Measurements from ENCODE around the gene ABTB1.

Gene ABTB1

DNA sequence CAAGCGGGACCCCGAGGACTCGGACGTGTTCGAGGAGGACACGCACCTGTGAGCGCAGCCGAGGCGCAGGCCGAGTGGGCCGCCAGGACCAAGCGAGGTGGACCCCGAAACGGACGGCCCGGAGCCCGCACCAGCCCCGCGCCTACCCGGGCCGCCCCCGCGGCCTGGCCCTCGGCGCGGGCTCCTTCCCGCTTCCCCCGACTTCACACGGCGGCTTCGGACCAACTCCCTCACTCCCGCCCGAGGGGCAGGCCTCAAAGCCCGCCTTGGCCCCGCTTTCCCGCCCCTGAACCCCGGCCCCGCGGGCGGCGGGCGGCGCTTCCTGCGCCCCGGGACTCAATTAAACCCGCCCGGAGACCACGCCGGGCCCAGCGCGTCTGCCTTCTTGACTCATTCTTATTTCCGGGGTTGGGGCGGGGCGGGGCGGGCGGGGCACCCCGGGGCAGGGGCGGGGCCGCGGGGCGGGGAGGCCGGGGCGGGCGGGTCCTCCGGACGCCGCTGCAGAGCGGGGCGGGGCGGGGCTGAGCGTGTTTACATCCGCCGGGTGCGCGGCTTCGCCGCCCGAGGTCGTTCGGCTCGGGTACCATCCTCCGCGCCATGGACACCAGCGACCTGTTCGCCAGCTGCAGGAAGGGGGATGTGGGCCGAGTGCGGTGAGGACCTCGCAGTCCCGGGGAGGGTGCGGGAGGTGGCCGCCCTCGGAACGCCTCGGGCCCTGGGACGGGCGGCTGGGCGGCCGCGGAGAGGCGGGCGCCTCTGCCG lies at the start of gene ABTB1:
TSS of gene ABTB1 (plus strand) at position 524 of the 762 bp plus-strand sequence. CDS start at position 598, 74 bp downstream.
- peak; percentile 78 to 83 for DNase-seq (ENCODE audit: low read depth in 2 of 2)

DNA sequence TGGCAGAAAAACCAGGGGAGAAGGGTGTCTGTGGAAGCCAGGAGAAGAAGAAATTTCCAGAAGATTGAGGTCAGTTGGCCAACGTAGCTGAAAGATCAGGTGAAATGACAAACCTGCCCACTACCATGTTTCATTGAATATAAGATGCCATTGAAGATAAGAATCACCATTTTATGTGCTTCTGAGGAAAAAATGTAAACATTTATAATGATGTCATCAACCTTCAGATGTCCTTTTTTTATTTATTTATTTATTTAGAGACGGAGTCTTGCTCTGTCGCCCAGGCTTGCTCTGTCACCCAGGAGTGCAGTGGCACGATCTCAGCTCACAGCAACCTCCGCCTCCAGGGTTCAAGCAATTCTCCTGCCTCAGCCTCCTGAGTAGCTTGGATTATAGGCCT lies 48.7 kb upstream of the ABTB1 start:
- no peak for DNase-seq (ENCODE audit: low read depth in 2 of 2)

DNA sequence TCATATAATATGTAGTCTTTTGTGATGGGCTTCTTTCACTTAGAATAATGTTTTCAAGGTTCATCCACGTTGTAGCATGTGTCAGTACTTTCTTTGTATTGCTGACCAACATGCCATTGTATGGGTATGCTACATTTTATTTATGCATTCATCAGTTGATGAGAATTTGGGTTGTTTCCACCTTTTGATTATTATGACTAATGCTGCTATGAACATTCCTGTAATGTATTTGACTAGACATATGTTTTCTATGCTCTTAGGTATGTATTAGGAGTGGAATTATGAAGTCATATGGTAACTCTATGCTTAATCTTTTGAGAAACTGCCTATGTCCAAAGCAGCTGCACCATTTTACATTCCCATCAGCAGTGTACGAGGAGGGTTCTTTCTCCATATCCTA lies 46.9 kb upstream of the ABTB1 start:
- DNase-seq (ENCODE audit: low read depth in 2 of 2): no peak

DNA sequence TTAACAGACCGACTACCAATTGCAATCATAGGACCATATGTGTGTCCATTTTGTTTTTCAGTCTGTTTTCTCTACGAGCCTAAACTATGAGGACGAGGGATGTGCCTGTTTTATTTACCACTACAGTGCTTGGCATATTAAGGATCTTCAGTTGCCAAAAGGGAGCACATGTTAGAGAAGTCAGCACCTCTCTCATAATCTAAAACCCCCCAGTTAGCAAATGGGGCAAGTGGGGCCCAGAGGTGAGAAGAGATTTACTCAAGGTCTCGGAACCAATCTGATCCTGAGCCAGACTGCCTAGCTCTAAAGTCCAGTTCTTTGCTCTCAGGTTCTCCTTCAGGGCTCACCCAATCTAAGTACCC lies 44.3 kb upstream of the ABTB1 start:
- no peak for DNase-seq (ENCODE audit: low read depth in 2 of 2)

DNA sequence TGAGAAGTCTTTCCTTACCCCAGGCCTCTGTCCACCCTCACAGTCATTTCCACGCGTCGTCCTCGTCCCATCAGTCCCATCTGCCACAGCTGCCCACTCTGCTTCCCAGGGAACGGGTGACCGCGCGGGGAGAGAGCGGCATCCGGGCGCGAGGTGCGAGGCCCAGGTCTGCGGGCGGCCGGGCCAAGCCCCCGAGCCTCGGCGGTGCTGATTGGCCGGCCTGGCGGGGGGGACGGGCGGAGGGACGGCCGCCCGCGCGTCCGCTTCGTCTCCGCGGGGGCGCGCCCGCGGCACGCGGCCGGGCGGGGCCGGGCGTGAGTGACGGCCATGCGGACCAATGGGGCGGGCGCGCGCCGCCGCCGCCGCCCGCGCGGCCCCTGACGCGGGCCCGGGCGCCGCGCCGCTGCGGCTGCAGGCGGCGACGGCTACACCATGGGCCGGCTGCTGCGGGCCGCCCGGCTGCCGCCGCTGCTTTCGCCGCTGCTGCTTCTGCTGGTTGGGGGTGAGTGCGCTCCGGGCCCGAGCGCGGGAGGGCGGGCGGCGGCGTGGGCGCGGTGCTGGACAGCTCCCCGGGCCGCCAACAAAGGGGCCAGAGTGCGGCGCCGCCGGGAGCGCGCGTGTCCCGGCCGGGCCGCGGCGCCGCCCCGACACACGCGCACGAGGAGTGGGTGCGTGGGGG lies 43.8 kb upstream of the ABTB1 start, which contains the start of gene PODXL2:
TSS of gene PODXL2 (plus strand) at position 398 of the 679 bp plus-strand sequence. CDS start at position 433, 35 bp downstream.
- peak in 1 of 2 donors; percentile 21 for DNase-seq (ENCODE audit: low read depth in 2 of 2)

DNA sequence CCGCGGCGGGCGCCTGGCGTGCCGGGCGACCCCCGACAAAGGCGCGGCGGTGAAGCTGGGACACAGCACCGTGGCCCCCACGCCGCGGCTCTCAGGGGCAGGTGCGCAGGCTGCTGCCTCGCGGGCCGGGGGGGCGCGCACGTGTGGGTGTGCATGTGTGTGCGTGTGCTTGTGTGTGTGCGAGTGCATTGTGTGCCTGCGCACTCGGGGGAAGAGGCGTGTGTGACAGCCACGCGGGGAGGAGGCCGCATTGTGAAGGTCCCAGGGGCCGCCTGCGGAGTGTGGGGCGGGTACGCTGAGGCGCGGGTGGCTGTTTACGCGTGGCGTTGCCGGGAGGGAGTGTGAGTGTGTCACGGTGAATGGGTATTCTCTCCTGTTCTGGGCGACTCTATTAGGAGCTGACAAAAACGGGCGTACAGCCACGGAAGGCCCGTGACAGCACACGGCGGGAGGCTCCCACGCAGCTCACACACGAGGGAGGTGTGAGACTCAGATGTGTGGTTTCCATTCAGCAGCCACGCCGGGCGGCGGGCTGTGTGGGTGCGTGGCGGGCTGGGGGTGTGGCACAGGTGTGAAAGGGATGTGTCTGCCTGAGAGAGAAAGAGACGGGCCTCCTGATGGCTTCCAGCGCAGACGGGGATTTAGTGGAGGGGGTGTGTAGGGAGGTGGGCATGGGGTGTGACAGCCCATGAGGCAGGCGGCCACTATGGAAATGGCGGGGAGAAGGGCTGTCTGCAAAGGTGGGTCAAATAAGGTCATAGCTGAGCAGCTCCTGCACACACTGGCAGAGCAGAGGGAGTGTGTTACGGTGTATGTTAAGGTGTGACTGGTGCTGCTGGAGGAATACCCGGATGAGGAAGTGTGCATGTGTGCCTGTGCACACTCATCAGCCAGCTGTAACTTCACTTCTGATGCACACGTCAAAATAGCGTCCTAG lies 43.0 kb upstream of the ABTB1 start:
- no peak for DNase-seq (ENCODE audit: low read depth in 2 of 2)

DNA sequence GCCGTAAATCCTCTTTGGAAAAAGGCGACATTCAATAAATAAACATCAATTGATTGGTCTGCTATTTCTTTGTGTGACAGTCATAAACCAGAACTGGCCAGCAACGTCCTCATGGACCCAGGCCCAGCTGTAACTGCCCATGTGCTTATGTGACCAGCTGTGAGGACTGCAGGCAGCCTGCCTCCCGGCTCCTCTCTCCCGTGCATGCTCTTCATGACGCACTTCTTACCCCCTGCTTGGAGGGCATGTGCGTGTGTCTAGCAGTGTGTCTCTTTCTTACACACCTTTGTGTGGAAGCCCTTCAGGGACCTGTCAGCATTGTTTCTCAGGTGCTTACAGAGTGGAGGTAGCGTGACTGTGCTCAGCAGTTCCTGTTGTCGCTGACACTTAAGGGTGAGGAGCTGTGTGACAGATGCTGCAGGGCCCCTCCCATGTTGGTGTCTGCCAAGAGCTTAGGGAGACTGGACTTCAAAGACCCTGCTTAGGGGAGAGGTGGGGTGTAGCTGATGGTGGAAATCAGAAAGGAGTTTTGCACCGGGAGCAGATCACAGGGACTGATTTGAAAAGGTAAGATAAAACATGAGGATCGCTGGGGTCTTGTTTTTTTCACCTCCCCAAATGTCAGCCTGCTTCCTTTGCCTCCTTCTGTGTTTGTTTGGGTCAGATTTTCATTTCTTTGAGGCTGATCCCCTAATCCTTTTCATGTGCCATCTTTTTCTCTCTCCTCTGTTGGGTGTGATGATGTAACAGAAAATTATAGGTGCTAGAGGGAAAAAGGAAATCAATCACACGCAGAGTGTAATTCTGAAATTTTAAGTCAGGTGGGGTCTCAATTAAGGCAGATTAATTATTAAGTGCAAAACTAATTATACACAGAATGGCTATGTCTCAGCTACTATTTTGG lies 41.7 kb upstream of the ABTB1 start:
- no peak for DNase-seq (ENCODE audit: low read depth in 2 of 2)

DNA sequence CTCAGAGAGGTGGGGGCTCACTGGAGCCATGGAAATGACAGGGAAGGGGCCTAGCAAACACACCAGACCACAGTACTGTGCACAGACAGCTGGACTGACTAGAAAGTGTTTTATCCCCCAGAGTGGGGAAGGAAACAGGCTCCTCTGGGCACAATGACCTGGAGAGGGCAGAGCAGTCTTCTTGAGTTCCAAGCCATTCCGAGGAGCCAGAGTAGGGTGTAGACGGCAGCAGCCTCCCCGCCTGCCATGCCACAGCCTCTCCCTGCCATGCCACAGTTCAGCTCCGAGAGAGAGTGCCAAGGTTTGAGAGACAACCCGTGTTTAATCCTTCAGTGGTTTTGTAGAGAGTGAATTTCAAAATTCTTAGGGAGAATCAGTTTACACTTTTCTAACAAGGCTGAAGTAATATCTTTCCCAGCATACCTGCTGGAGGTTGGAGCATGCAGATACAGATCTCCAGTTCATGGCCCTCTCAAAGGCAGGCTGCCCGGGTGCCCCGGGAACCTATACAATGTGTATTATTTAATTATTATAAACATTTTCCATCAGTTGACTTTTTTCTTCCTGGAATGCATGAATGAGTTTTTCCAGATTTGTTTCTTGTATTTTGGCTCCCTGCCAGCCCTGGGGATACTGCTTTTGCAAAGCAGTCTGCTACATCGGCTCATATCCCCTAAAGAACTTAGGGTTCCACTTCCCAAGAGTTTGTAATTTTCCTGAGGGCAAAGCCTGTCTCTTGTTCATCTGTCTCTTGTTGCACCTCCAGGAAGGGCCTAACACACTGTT lies 40.5 kb upstream of the ABTB1 start:
- DNase-seq (ENCODE audit: low read depth in 2 of 2): no peak

DNA sequence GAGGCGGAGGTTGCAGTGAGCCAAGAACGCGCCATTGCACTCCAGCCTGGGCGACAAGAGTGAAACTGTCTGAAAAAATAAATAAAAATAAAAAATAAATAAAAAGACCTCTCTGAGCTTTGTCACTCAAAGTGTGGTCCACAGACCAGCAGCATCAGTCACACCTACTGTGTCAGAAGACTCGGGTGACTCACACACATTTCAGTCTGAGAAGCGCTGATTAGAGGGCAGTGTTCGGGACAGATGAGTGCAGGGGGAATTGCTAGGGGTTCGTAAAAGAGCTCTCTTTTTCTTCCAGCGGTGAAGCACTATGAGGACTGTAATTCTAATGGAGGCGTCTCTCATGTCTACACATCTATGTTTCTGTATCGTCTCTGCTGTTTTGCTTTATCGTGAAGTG lies 38.1 kb upstream of the ABTB1 start:
- no peak for DNase-seq (ENCODE audit: low read depth in 2 of 2)

DNA sequence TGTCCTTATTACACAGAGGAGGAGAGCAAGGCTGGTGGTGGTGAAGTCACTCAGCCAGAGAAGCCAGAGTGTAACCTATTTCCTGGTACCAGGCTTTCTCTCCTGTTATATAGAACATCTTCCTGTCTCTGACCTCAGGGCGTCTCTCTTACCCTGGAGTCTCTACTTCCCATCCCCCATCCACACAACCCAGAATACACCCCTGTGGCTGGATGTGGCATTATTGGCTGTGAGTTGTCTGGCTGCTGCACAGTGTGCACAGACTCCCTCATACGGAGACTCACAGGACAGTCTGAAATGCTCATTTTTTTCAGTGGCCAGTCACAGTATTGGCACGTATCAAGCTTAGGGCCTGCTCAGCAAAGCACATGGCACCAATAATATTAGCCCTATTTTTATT lies 35.2 kb upstream of the ABTB1 start:
- no peak for DNase-seq (ENCODE audit: low read depth in 2 of 2)

DNA sequence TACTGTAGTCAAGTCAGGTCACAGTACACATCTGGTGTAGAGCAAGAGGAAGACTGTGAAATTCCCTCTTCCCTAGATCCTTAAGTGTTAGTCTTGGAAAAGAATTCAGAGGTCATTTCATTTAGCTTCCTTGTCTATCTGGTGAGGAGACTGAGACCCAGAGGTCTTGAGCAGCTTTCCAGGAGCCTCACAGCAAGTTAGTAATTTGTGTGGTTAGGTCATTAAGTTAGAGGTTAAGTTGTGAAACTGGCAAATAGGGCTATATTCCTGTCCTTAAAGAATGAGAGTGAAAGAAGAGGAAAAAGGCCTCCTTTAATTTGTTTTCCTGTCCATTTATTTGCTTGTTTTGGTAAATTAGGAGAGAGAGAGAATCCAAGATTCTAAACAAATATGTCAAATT lies 34.8 kb upstream of the ABTB1 start:
- DNase-seq (ENCODE audit: low read depth in 2 of 2): no peak

DNA sequence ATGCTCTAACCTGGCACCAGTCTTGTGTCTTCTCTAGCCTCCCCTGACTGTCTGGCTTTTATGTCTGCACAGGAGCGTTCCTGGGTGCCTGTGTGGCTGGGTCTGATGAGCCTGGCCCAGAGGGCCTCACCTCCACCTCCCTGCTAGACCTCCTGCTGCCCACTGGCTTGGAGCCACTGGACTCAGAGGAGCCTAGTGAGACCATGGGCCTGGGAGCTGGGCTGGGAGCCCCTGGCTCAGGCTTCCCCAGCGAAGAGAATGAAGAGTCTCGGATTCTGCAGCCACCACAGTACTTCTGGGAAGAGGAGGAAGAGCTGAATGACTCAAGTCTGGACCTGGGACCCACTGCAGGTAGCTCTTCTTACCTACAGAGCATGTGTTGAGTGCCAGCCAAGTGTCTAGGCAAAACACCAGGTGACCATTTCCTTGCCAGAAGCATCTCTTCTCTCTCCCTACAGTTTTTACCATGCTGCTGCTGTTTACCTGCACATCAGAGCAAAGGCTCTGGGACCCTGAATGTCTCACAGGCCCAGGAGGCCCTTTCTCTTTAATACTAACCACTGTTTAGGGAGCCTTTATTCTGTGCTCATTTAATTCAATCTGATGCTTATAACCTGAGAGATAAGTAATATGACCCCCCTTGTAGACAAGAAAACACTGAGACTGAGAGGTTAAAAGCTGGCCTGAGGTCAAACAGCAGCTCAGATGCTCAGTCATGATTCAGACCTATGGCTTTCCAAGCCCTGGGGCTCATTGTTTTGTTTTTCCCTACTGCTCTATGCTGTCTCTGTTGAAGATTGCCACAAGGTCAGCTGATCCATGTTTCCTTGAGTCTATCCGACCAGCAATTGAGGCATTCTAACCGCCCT lies 33.3 kb upstream of the ABTB1 start:
- no peak for DNase-seq (ENCODE audit: low read depth in 2 of 2)

DNA sequence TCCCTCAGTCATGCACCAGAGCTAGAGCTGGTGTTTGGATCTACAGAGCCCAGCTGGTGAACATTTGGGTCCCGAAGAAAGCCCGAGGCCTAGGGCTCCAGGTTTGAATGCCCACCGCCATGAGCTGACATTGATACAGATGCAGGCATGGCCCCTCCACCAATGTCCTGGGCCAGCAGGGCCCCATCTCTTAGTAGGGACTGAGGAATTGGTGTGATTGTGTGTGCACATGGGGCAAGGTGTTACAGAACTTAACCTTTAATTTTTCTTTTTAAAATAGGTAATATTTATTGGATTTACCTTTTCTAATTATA lies 32.8 kb upstream of the ABTB1 start:
- no peak for DNase-seq (ENCODE audit: low read depth in 2 of 2)

DNA sequence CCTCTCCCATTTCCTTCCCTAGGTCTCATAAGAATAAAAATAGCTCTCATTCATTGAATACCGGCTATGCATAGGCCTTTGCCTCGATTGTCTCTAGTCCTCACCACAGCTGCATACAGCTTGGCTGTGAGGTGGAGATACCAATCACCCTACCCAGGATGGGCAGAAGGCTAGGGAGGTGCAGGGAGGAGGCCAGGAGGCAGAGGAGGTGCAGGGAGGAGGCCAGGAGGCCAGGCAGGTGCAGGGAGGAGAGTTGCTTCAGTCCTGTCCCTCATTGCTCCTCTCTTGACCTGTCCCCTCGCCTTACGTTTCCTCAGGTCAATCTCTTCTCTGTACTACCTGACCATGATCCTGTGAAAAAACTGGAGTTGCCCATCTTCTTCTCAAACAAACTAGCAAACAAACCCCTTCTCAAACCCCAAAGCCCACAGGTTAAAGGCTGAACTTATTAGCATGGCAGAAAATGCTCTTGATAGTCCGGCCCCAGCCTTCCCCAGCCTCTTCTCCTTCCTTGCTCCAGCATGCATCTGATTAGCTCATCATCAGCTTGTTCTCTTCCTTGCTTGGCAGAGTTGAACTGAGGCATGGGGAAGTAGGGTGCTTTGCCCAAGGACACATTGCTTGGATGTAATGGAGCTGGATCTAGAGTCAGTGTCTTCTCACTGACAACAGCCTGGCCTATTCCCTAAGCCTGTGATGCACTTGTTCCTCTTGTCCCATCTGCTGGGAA lies 27.9 kb upstream of the ABTB1 start:
- DNase-seq (ENCODE audit: low read depth in 2 of 2): no peak

DNA sequence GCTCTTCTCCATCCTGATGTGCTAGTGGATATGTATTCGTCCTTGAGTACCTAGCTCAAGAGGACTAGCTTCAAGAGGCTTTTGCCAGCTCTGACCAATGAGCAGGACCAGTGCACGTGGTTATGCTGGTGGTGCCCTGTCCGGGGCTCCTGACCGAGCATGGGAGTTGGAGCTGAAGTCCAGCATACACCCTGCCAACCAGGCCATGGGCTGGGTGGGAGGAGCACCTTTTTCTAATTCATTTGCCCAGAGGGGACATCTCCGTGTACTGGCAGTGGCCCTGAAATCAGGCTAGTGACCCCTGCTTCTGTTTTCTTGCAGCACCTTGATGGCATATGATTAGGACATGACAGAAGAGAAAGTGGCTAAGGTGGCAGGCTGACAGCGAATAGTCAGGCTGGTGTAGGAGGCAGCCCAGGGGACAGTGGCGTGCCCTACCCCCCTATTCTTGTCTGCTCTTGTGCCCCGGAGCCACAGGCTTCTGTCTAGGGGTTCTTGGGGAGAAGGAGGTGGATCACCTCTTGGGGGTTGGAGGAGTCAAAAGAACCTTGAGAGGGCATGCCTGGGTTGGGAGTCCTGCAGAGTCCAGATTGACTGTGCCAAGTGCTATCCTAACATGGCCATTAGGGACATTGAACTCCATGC lies 27.3 kb upstream of the ABTB1 start:
- DNase-seq (ENCODE audit: low read depth in 2 of 2): no peak

DNA sequence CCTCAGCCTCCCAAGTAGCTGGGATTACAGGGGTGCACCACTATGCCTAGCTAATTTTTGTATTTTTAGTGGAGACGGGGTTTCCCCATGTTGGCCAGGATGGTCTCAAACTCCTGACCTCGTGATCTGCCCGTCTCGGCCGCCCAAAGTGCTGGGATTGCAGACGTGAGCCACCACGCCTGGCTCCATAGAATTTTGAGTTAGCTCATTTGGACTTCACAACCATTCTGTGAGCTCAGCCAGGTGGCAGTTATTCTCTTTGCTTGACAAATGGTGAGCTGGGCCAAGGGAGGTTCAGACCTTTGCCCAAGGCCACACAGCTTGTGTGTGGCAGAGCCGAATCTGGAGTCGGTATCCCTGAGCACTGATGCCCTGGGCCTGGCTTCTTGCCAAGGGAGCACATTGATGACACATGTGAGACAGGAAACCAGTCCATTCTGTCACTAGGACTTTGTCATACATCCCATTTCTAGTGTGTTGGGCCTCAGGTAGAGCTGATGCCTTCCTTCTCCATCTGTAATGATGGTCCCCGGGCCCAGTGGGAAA lies 26.2 kb upstream of the ABTB1 start:
- DNase-seq (ENCODE audit: low read depth in 2 of 2): no peak

DNA sequence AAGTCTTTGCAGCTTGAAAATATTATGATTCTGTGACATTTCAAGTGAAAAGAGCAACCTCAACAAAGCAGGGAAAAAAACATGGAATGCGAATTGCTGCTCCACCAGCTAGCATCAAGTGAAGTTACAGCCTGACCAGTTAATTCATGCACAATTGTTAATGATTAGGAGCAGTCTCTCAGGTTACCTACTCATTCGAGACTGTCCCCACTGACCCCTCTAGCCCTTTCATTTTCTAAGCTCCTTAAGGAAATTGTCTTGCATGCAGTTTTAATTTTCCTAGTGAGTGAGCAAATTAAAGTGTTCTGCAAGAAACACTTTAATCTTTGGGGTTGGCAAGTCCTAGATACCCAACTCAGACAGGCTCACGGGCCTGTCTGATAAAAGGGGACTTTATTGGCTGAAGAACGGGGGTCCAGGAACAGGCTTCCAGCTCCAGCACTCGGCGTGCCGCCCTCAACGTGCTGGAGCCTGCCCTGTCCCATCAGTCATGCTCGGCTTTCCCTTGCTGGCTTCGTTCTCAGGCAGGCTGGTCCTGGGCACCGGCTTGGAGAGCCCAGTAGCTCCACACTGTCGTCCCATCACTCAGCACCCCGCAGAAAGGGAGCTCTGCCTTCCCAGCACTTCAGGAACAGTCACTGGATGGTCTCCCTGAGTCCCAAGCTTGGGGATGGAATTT lies 25.4 kb upstream of the ABTB1 start:
- DNase-seq (ENCODE audit: low read depth in 2 of 2): no peak

DNA sequence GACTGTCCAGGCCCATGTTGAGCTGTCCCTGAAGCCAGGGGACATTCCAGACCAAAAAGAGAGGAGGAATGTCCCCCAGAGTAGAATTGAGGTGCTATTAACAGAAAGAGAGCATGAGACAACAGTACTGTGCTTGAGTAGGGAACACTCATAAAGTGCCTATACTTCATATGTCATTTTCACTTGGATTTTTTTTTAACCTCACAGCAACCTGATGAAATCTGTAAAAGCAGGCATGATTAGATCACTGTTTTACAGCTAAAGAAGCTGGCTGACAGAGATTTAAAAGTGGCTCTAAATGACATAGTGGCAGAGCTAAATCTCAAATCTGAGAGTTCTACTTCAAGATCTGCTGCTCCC lies 24.9 kb upstream of the ABTB1 start:
- no peak for DNase-seq (ENCODE audit: low read depth in 2 of 2)

Measured in stimulated activated CD8-positive, alpha-beta memory T cell treated with anti-CD3 and anti-CD28 coated beads, Interleukin-2, amount 100 ng/mL, for 48 hours (primary cell).